Breast epithelium (tissue), 3 donors: ENCODE results near the gene PLCL2.

Source experiments
- POLR2A ChIP-seq: fragments of 450-650 bp; IDR thresholded peaks from one replicate; pipeline ENCODE4 v1.6.1; 2016; ENCODE audit warnings: antibody characterized with exemption, mild to moderate bottlenecking, moderate library complexity
- POLR2AphosphoS5 ChIP-seq, 3 donors: sonication (generic); formaldehyde crosslinking; IDR thresholded peaks; one replicate each; pipeline ENCODE4 v1.6.1; 2017; ENCODE audit warnings: antibody characterized with exemption in 3 of 3
- TF ChIP-seq, protein P1 (sequence below), 3 donors: fragments of 450-650 bp; IDR thresholded peaks; one replicate each; pipeline ENCODE4 v1.5.1; 2016 to 2017; ENCODE audit warnings: antibody characterized with exemption in 3 of 3, mild to moderate bottlenecking in 3 of 3, moderate library complexity in 3 of 3

DNA sequence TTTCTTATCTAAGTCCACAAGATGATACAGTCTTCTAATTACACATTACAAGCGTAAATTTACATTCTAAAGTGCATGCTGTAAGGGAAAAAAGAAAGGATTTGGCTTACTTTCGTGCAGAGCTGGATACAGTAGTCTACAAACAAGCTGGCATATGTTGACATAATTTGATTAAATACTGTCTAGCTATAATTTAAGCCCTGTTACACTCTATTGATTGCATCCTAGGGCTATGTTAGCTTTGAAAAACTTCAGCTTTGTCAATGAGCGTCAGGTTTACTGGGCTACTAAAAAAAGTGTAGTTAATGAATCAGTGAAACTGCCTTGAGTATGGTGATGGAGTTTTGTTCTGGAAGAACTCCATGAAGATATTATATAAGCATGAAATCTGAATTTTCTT lies 24.5 kb upstream of the PLCL2 start:
- TF ChIP-seq POLR2A, result no peak
- TF ChIP-seq POLR2AphosphoS5 (IDR thresholded peaks at IDR 0.05), result no peak
- TF ChIP-seq, protein P1, sequence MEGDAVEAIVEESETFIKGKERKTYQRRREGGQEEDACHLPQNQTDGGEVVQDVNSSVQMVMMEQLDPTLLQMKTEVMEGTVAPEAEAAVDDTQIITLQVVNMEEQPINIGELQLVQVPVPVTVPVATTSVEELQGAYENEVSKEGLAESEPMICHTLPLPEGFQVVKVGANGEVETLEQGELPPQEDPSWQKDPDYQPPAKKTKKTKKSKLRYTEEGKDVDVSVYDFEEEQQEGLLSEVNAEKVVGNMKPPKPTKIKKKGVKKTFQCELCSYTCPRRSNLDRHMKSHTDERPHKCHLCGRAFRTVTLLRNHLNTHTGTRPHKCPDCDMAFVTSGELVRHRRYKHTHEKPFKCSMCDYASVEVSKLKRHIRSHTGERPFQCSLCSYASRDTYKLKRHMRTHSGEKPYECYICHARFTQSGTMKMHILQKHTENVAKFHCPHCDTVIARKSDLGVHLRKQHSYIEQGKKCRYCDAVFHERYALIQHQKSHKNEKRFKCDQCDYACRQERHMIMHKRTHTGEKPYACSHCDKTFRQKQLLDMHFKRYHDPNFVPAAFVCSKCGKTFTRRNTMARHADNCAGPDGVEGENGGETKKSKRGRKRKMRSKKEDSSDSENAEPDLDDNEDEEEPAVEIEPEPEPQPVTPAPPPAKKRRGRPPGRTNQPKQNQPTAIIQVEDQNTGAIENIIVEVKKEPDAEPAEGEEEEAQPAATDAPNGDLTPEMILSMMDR (IDR thresholded peaks at IDR 0.05), result no peak
